ENCODE results near the gene SEC22C. TPM values are rescaled to one million over a fixed set of nuclear protein-coding genes. Genes with fewer than 3 reads are reported as not detected.
A peak's percentile ranks its signal among the peaks of the same experiment; 100 is the strongest.
"Not testable (repeated sequence)": the region's sequence is repeated elsewhere in the genome, so short reads cannot be mapped to it uniquely, and the experiment has no call there.

The SEC22C gene
- total RNA-seq, 3 donors from 2014 or later = 48.8 to 68.8 (median 61.9) TPM

DNA sequence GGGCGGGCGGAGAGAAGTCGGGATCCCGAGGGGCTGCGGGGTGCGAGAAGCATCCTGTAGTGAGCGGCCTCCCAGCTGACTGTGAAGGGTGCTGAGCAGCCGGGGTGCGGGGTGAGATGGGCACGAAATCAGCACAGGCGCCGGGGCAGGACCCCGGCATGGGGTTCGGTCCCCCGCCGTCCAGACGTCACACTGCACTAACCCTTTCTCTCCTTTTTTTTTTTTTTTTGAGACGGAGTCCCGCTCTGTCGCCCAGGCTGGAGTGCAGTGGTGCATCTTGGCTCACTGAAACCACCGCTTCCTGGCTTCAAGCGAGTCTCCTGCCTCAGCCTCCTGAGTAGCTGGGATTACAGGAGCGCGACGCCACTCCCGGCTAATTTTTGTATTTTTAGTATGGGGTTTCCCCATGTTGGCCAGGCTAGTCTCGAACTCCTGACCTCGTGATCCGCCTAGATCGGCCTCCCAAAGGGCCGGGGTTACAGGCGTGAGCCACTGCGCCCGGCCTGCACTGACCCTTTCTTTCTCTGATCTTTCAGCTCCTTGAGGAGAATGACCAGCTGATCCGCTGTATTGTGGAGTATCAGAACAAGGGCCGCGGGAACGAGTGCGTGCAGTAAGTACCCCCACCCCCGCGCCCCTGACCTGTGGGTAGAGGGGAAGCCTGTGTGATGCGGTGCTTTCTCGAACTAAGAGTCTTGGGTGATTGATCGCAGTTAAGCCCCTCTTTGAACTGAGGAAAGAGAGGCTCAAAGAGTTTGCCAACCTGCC, 9.4 kb upstream of the SEC22C start:
- TF ChIP-seq POLR2A (IDR thresholded peaks at IDR 0.05) (no peak), POLR2AphosphoS5 (IDR thresholded peaks at IDR 0.05) (no peak)
- TF ChIP-seq, protein P1, sequence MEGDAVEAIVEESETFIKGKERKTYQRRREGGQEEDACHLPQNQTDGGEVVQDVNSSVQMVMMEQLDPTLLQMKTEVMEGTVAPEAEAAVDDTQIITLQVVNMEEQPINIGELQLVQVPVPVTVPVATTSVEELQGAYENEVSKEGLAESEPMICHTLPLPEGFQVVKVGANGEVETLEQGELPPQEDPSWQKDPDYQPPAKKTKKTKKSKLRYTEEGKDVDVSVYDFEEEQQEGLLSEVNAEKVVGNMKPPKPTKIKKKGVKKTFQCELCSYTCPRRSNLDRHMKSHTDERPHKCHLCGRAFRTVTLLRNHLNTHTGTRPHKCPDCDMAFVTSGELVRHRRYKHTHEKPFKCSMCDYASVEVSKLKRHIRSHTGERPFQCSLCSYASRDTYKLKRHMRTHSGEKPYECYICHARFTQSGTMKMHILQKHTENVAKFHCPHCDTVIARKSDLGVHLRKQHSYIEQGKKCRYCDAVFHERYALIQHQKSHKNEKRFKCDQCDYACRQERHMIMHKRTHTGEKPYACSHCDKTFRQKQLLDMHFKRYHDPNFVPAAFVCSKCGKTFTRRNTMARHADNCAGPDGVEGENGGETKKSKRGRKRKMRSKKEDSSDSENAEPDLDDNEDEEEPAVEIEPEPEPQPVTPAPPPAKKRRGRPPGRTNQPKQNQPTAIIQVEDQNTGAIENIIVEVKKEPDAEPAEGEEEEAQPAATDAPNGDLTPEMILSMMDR (IDR thresholded peaks at IDR 0.05) = no peak
- no peaks in the 10 kb centered on the region for H3K27me3 ChIP-seq
- peak overlapping the region; percentile 89 to 90 for H3K27ac ChIP-seq
- no peaks in the 10 kb centered on the region for H3K36me3 ChIP-seq
- no peaks in the 10 kb centered on the region for H3K9me3 ChIP-seq
- H3K4me3 ChIP-seq = peak overlapping the region; percentile 71 to 79 (median 77)
- DNase-seq (ENCODE audit: low spot score in 2 of 2) = no peak
- intact Hi-C loops (cut with DNase I; ENCODE audit: low total_unique reads) = no loop called here
- H3K4me1 ChIP-seq = peaks cover 0 to 3% of the 10 kb centered on the region in 2 donors

DNA sequence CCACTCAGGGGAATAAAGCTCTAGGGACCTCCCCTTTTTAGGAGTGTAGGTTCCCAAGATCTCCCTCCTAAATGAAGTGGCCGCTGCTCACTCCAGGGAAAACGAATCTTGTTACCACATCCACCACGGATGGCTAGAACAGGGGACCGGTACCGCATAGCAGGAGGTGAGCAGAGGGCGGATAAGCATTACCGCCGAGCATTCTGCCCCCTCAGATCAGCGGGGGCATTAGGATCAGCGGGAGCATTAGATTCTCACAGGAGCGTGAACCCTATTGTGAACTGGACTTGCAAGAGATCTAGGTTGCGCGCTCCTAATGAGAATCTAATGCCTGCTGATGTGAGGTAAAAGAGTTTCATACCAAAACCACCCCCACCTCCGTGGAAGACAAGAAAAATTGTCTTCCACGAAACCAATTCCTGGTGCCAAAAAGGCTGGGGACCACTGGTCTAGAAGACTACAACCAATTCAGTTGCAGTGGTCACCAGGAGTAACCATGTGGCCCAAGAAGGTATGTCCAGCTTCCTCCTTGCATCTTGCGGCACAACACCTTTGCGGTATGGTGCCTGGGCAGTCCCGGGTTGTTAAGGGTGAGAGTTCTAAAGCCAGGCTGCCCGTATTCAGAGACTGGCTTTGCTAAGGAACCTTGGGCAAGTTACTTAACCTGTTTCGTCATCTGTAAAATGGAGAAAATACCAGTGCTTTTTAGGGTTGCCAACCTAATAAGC, 7.8 kb upstream of the SEC22C start:
- Histone ChIP-seq H3K27me3 (no peaks in the 10 kb centered on the region), H3K4me3 (peak overlapping the region in 2 of 3 donors; percentile 77 to 79), H3K9me3 (no peaks in the 10 kb centered on the region), H3K36me3 (no peaks in the 10 kb centered on the region), H3K4me1 (peaks cover 0 to 3% of the 10 kb centered on the region in 2 donors), H3K27ac (peak overlapping the region; percentile 89 to 90)
- no peak for TF ChIP-seq POLR2AphosphoS5 (IDR thresholded peaks at IDR 0.05)
- TF ChIP-seq POLR2A (IDR thresholded peaks at IDR 0.05) = no peak
- TF ChIP-seq, protein P1 (IDR thresholded peaks at IDR 0.05) = no peak
- no peak for DNase-seq (ENCODE audit: low spot score in 2 of 2)
- intact Hi-C loops (cut with DNase I; ENCODE audit: low total_unique reads) = no loop called here

DNA sequence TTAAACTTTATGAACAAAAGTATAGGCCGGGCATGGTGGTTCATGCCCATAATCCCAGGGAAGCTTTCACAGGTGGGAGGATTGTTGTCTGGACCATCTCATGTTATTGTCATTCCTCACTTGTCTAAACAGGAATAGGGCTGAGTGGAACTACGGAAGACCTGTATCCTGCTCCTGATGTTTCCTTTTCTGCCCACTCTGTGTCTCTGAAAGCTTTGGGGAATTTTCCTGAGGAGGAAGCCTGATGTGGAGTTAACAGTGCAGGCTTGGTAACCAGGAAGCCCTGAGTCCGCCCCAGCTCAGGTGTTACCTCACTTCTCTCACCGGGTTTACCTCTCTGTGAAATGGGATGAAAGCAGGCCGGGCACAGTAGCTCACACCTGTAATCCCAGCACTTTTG, 6.9 kb upstream of the SEC22C start:
- intact Hi-C loops (cut with DNase I; ENCODE audit: low total_unique reads) = no loop called here
- DNase-seq (ENCODE audit: low spot score in 2 of 2) = no peak
- Histone ChIP-seq H3K9me3 (no peaks in the 10 kb centered on the region), H3K27ac (no peak overlapping the region), H3K4me1 (peaks cover 0 to 3% of the 10 kb centered on the region in 2 donors), H3K27me3 (no peaks in the 10 kb centered on the region), H3K4me3 (no peak overlapping the region), H3K36me3 (no peaks in the 10 kb centered on the region)
- TF ChIP-seq POLR2A (IDR thresholded peaks at IDR 0.05) (no peak), POLR2AphosphoS5 (IDR thresholded peaks at IDR 0.05) (no peak)
- TF ChIP-seq, protein P1 (IDR thresholded peaks at IDR 0.05) = no peak

DNA sequence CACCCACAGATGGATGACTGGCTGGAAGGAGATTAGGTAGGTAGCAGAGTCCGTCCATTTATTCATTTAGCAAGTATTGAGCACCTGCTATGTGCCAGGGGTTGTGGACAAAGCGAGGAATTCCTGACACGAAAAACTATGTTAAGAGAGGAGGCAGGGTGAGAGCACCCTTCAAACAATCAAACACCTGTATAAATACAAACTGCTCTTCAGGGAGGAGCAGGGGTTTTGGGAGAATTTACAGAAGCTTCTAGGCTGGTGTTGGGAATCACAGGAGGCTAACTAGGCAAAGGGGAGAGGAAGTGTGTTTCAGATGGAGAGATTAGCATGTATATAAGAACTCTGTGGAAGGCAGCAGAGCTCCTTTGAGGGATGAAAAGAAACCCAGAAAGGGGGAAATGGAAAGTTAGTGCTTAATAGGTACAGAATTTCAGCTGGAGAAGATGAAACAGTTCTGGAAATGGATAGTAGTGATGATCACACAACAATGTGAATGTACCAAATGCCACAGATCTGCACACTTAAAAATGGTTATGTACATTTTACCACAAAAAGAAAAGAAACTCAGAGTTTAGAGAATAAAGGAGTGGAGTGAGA, 805 bp upstream of the SEC22C start:
- DNase-seq (ENCODE audit: low spot score in 2 of 2) = no peak
- Histone ChIP-seq H3K27ac (peak overlapping the region; percentile 93), H3K4me3 (peak overlapping the region; percentile 87 to 89 (median 89)), H3K27me3 (no peaks in the 10 kb centered on the region), H3K4me1 (peaks cover 0 to 15% of the 10 kb centered on the region in 2 donors), H3K9me3 (no peaks in the 10 kb centered on the region), H3K36me3 (no peaks in the 10 kb centered on the region)
- intact Hi-C loops (cut with DNase I; ENCODE audit: low total_unique reads) = no loop called here
- TF ChIP-seq POLR2AphosphoS5 (IDR thresholded peaks at IDR 0.05) (no peak), POLR2A (IDR thresholded peaks at IDR 0.05) (no peak)
- TF ChIP-seq, protein P1 (IDR thresholded peaks at IDR 0.05) = no peak

DNA sequence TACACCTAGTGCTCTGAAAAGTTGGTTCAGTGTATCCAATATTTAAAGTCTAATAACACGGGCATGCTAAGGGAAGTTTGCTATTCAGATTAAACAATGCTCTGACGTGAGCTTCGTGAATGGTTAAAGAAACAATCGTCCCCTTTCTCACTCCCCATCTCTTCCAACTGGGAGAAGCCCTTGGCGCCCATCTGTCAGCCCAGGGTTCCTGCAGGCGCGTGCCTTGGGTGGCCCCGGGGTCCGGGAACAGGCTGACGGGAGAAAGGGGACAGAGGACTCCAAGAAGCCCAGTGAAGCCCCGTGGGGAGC, 413 bp downstream of the SEC22C start:
- Histone ChIP-seq H3K27ac (peak overlapping the region; percentile 93), H3K4me3 (peak overlapping the region; percentile 87 to 89 (median 89)), H3K9me3 (no peaks in the 10 kb centered on the region), H3K27me3 (no peaks in the 10 kb centered on the region), H3K36me3 (no peaks in the 10 kb centered on the region), H3K4me1 (peaks cover 0 to 15% of the 10 kb centered on the region in 2 donors)
- intact Hi-C loops (cut with DNase I; ENCODE audit: low total_unique reads) = no loop called here
- TF ChIP-seq POLR2A (IDR thresholded peaks at IDR 0.05) (no peak), POLR2AphosphoS5 (IDR thresholded peaks at IDR 0.05) (no peak)
- TF ChIP-seq, protein P1 (IDR thresholded peaks at IDR 0.05) = no peak
- DNase-seq (ENCODE audit: low spot score in 2 of 2) = no peak

DNA sequence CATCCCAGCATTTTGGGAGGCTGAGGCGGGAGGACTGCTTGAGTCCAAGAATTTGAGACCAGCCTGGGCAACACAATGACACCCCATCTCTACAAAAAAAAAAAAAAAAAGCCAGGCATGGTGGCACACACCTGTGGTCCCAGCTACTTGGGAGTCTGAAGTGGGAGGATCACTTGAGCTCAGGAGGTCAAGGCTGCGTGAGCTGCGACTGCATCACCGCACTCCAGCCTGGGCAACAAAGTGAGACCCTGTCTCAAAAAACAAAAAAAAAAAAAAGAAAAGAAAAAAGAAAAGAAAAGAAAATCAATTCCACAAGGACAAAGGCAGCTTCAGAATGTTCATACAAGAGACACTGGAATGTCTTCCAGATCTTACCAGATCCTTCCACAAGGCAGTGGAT, 2.4 kb downstream of the SEC22C start:
- H3K9me3 ChIP-seq; H3K27ac ChIP-seq; H3K4me3 ChIP-seq; intact Hi-C loops (cut with DNase I; ENCODE audit: low total_unique reads); H3K27me3 ChIP-seq; H3K36me3 ChIP-seq; DNase-seq (ENCODE audit: low spot score in 2 of 2): not testable (repeated sequence)
- peaks cover 0 to 15% of the 10 kb centered on the region in 2 donors for H3K4me1 ChIP-seq

All from breast epithelium (tissue), 4 donors.